ES-I3 (cell line): ENCODE results near the gene KLF9.

Source experiments
- H3K36me3 ChIP-seq: 2 replicates; pipeline ENCODE4 v1.6.1; 2013; ENCODE audit warnings: mild to moderate bottlenecking, low read length, control low read depth, moderate library complexity; ENCODE audit not compliant: insufficient read depth
- H3K4me1 ChIP-seq: 2 replicates; pipeline ENCODE4 v1.6.1; 2013; ENCODE audit warnings: mild to moderate bottlenecking, control low read depth, low read length; ENCODE audit not compliant: insufficient read depth
- H3K9ac ChIP-seq: 2 replicates; pipeline ENCODE4 v1.6.1; 2013; ENCODE audit warnings: low read depth, mild to moderate bottlenecking, low read length, moderate library complexity
- H3K9me3 ChIP-seq: 2 replicates; pipeline ENCODE4 v1.6.1; 2013; ENCODE audit warnings: mild to moderate bottlenecking, low read length, moderate library complexity; ENCODE audit not compliant: control insufficient read depth, insufficient read depth

KLF9 gene

DNA sequence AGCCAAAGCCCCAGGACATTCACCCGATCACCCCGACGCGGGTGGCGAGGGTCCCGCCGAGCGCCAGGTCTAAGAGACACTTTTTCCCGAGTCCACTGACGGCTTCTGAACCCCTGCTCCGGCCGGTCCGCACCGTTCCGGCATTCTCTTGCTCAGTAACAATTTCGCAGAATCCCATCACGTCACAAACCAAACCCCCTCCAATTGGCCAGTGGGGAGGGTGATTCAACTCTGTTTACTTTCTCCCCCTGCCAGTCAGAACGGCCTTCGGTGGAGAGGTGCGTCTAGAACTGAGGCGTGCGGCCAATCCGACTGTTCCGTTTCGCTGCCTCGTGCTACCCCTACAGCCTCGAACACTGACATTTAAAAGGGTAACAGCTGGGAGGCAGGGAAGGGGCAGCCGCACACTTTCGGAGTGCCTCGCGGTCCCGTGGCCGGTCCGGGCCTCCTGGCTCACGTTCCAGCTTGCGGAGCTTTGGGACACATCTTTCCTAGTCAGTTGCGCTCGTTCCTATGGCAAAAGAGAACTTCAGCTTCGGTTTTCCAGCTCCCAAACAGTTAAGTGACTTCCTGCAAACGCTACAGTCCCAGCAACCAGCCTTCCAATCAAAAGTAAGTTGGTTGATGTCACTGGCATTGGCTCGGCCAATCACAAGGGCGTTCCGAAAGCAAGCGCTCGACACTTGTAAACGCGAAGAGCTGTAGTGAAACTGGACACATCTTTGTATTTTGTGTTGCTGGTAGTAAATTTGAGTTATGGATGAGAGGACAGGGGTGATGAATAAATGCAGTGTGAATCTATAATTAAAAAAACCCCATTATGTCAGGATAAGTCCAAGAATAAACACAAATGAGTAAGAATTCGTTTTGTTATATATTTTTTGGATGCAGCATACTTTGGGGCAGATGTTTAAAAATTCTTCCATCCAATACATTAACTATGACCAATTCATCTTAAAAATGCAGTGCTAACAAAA is at the start of gene KLF9:
Gene KLF9 (minus strand): TSS at position 859 of the 977 bp plus-strand sequence. CDS start 1,294 bp downstream, outside the sequence.
- Histone ChIP-seq H3K9me3 (no peaks in the 10 kb centered on the region), H3K4me1 (0 out of 2 replicates have a peak, but pooled peaks cover 3% of the 10 kb centered on the region), H3K9ac (peak within 1 kb of the TSS; percentile 69; the same call in 1 of the 2 replicates), H3K36me3 (no peaks in the 10 kb centered on the region)

DNA sequence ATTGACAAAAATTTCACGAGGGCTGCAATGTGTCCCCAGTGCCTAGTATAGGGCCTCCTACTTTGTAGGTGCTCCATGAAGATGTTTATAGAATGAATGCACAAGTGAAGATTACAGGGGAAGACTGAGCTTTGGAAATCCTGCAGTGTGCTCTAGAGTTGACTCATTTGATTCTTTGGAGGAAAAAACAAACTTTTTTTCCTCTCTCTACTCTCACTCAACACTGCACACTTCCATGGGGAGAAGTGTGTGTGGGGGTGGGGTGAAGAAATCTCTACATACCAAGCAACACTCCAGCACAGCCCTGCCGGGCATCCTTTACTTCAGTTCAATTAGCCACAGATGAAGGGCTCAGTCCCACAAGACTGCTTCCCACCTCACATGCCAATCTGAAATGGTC is 49.4 kb upstream of the KLF9 start:
- no peaks in the 10 kb centered on the region for H3K36me3 ChIP-seq
- H3K9ac ChIP-seq: no peak overlapping the region
- H3K9me3 ChIP-seq: no peaks in the 10 kb centered on the region
- H3K4me1 ChIP-seq: no peaks in the 10 kb centered on the region; the same call in 1 of the 2 replicates

DNA sequence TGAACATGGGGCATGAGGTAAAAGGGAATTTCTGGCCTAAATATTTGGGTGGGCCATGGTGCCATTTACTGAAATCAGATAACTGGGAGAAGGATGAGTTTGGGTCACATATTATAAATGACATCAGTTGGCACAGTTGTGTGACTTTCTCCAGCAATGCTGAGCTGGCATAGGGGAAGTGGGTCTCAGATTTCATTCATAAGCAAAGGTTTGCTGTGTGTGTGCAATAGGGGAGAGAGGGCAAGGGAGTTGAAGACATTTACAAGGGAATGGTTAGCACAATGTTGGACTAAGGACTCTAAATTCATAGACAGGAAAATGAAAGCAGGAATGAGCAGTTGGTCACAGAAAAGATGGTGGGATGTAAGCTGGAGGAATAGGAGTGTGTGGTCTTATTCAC is 47.8 kb upstream of the KLF9 start:
- H3K4me1 ChIP-seq: no peaks in the 10 kb centered on the region; the same call in 1 of the 2 replicates

DNA sequence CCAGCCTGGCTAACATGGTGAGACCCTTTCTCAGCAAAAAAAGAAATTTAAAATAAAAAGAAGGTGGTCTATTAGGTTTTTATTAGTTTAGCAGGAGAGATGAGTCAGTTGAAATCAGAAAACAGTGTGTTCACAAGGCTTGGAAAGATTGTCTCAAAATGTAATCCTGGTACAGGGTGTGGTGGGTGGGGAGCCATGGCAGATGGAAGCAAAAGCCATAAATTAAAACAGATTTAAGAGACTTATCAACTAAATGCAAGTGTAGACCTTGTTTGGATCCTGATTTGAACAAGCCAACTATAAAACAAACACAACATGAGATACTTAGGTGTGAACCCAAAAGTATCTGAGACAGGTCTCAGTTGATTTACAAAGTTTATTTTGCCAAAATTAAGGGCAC is 42.8 kb upstream of the KLF9 start:
- Histone ChIP-seq H3K36me3 (no peaks in the 10 kb centered on the region), H3K9me3 (no peaks in the 10 kb centered on the region), H3K4me1 (no peaks in the 10 kb centered on the region), H3K9ac (no peak overlapping the region)

More for the DNA sequence above, 47.8 kb upstream of the KLF9 start:
- no peaks in the 10 kb centered on the region for H3K36me3 ChIP-seq
- no peaks in the 10 kb centered on the region for H3K9me3 ChIP-seq
- H3K9ac ChIP-seq: no peak overlapping the region

DNA sequence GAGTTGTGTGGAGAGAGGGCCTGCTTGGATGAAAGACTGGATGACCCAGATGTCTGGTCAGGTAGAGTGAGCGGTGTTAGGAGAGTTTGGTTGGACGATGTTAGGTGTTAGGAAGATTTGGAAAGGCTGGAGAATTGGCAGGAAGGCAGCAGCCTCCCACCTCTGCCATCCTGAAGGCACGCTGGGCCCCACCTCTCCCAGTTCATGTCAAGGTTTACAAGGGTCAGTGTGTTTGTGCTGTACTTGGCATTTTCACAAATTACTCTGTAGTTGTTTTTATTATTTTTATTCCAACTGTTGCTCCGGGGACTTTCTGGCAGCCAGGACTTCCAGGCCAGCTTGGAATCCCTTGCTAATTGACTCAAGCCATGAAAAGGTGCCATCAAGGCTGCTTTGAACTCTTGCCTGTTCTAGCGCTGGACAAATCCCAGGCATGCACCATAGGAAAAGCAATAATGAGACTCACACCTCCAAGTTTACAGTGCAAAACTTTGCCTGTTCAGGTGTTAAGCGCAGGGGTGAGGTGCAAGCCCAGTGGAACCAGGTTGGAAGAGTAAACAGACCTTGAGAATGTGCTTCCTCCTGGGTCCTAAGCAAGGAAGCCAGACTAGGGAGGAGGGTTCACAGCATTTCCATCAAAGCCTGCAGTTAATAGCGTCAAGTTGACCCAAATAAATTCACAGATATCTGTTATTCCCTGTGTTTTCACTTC is 41.7 kb upstream of the KLF9 start:
- H3K36me3 ChIP-seq: no peaks in the 10 kb centered on the region
- no peak overlapping the region for H3K9ac ChIP-seq
- no peaks in the 10 kb centered on the region for H3K4me1 ChIP-seq
- H3K9me3 ChIP-seq: no peaks in the 10 kb centered on the region

DNA sequence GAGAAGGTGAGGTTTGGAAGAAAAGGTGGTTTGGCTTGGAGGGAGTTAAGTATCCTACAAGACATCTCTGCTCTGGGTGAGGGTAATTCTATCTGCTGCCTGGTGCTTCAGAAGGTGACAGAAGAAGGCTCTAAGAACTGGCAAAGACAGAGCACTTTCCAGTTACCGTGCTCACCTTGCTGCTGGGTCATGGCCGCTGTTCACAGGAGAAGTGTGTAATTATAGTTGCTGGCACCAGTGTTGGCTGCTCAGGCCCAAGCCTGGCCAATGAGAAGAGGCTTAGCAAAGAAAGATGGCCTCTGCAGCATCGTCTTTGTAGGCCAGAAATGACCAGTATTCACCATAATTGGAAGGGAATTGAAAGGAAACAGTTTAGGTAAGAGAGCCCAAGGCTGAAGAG is 37.9 kb upstream of the KLF9 start:
- Histone ChIP-seq H3K9me3 (no peaks in the 10 kb centered on the region), H3K4me1 (no peaks in the 10 kb centered on the region), H3K36me3 (no peaks in the 10 kb centered on the region), H3K9ac (no peak overlapping the region)

DNA sequence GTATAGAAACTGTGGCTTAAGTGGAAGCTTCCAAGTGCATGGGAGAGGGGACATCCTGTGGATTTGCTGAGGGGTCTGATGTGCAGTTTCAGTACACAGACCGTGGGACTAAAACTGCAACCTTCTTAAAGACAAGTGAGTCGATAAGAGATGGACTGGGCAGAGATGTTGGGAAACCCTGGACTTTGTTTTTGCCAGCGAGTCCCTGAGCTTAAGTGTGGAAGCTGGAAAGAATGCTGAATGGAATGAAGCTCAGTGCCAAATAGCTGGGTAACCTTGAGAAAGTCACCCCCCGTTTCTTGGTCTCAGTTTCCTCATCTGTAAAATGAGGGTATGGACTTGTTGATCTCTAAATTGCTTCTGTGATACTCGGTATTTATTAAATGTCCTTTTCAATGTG is 37.3 kb upstream of the KLF9 start:
- no peaks in the 10 kb centered on the region for H3K36me3 ChIP-seq
- H3K9me3 ChIP-seq: no peaks in the 10 kb centered on the region
- H3K4me1 ChIP-seq: no peaks in the 10 kb centered on the region
- no peak overlapping the region for H3K9ac ChIP-seq

DNA sequence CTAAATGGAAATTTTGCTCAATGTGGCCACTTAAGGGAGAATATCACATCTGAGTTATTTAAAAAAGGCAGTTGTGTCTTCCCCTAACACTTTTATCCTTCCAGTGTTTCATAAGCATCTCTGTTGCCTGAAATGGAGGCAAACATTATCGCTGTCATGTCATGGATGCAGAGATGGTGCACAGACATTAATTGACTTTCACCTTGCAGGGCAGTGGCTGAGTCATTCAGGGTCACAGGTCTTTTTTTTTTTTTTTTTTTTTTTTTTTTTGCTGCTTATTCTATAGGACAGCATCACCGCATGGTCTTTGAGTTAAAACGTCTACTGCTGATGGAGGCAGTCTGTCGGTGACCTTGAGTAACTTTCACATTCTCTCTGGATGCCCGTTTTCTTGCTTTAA is 36.3 kb upstream of the KLF9 start:
- no peaks in the 10 kb centered on the region for H3K9me3 ChIP-seq
- H3K36me3 ChIP-seq: no peaks in the 10 kb centered on the region
- H3K9ac ChIP-seq: no peak overlapping the region
- no peaks in the 10 kb centered on the region for H3K4me1 ChIP-seq

DNA sequence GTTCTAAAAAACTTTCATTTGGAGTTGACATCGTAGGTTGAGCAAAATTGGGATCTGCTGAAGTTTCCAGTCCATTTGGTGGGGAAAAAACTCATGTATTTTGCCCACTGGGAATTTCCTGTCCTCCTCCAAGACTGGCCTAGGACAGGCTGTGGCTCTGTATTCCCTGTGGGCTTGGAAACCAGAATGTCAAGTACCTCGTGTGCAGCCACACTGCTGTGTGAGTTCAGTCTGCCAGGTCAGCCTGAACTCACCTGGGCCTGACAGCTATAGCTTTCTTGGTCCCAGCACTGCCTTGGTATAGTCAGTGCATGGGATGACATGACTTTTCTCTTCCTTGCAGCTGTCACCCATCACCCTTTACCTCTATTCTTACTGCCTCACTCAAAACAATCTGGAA is 35.0 kb upstream of the KLF9 start:
- Histone ChIP-seq H3K9ac (no peak overlapping the region), H3K4me1 (no peaks in the 10 kb centered on the region), H3K36me3 (no peaks in the 10 kb centered on the region), H3K9me3 (no peaks in the 10 kb centered on the region)

DNA sequence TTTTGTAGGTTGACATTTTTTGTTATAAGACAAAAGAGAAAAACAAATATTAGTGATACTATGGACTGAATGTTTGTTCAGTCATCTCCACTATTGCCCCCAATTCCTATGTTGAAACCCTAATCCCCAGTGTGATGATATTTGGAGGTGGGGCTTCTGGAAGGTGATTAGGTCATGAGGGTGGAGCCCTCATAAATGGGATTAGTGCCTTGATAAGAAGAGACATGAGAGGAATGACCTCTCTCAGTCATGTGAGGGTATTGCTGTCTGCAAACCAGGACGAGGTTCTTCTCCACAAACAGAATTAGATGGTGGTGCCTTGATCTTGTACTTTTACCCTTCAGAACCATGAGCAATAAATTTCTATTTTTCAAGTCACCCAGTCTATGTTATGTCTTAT is 34.5 kb upstream of the KLF9 start:
- Histone ChIP-seq H3K9ac (no peak overlapping the region), H3K9me3 (no peaks in the 10 kb centered on the region), H3K4me1 (no peaks in the 10 kb centered on the region), H3K36me3 (no peaks in the 10 kb centered on the region)

DNA sequence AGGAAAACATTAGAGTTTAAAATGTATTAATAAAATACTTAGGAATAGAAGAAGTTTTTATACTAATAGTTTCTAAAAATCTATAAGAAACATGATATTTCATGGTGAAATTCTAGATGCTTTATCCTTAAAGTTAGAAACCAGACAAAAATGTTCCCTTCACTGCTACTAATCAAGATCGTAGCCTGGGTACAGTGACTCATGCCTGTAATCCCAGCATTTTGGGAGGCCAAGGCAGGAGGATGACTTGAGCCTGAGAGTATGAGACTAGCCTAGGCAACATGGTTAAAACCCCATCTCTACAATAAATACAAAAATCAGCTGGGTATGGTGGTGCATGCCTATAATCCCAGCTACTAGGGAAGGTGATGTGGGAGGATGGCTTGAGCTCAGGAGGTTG is 30.4 kb upstream of the KLF9 start:
- no peaks in the 10 kb centered on the region for H3K4me1 ChIP-seq
- no peaks in the 10 kb centered on the region for H3K36me3 ChIP-seq
- no peaks in the 10 kb centered on the region for H3K9me3 ChIP-seq
- H3K9ac ChIP-seq: no peak overlapping the region

DNA sequence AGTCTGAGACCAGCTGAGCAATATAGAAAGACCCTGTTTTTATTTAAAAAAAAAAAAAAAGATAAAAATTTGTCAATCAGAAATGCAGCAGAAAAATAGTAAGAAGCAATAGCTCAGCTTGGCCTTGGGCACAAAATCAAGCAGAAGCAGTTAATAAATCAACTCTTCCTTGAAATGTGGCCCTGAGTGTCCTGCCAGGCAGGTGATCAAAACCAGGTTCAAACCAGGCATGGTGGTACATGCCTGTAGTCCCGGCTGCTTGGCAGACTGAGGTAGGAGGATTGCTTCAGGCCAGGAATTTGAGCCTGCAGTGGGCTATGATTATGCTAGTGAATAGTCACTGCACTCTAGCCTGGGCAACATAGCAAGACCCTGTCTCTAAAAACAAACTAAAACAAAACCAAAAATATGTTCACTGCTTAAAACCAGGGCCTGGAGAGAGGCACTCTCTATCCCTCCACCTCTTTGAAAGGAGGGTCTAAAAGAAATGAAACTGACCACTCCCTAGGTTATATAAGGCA is 27.9 kb upstream of the KLF9 start:
- Histone ChIP-seq H3K9ac (no peak overlapping the region), H3K36me3 (no peaks in the 10 kb centered on the region), H3K9me3 (no peaks in the 10 kb centered on the region), H3K4me1 (no peaks in the 10 kb centered on the region; the same call in 1 of the 2 replicates)

DNA sequence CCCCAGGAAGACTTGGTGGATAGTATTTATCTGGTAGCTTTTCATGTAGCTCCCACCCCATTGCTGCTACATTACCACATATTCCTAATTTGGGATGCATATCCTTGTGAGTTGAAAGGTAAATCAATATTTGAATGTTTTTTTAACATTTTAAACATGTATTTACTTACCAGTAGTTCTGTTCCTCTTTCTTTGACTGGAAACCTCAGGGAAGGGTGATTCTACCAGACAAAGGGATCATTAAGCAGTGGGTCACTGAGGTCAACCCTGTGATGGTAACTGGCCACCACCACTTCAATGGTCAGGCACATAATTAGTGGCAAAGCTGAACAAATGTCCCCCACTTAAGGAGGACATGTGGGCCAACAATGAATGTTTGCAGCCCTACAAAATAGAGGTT is 27.2 kb upstream of the KLF9 start:
- no peaks in the 10 kb centered on the region for H3K9me3 ChIP-seq
- no peaks in the 10 kb centered on the region for H3K36me3 ChIP-seq
- no peak overlapping the region for H3K9ac ChIP-seq
- no peaks in the 10 kb centered on the region; the same call in 1 of the 2 replicates for H3K4me1 ChIP-seq

DNA sequence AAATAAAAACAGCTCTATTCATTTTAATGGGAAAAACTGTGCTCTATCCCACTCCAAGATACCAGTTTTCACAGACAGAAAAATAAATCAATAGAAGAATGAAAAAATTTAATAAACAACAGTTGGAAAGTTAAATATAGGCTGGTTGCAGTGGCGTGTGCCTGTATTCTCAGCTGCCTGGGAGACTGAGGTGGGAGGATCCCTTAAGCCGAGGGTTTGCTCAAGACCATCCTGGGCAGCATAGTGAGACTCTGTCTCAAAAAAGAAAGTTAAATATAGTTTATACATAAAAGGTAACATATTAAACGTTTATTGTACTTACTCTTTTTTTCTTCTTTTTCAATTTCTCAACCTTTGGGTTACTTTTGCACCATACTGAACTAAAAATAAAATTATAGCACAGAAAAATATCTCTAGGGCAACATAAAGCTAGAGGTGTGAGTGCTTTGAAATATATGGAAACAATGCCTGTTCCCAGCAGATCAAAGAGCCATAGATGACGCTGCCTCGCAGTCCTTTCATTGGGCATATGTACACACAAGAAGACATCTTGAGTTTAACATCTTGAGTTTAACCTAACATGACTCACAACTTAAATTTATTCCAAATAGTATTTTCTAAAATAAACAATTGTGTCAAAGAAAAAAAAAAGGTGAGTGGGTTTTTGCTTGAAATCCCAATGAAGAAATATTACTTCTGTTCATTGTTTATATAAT is 25.7 kb upstream of the KLF9 start:
- Histone ChIP-seq H3K9me3 (no peaks in the 10 kb centered on the region), H3K9ac (no peak overlapping the region), H3K4me1 (no peaks in the 10 kb centered on the region; the same call in 1 of the 2 replicates), H3K36me3 (no peaks in the 10 kb centered on the region)
